HCT116 (cell line): ENCODE data around the gene AFAP1. TPM values are rescaled to one million over a fixed set of nuclear protein-coding genes. Genes with fewer than 3 reads are reported as not detected.

Source experiments
- ATAC-seq: fragments of 200-7000 bp; cut with Tn5 transposase; 2 replicates; pipeline ENCODE4 v1.9.1; 2020; ENCODE audit warnings: mild to moderate bottlenecking, moderate library complexity
- BruUV-seq: library from RNA; stranded (reverse); fragments of 400-500 nt; replicated peaks from 2 replicates; lab custom pipeline; 2021; lab: Mats Ljungman, UMichigan
- CTCF ChIA-PET: fragments of 300-600 bp; sonication (Branson Sonifier 250); formaldehyde crosslinking; loops from one replicate; lab custom pipeline; 2021; ENCODE audit warnings: antibody characterized with exemption; lab: Charles Lee
- POLR2A ChIA-PET: fragments of 300-600, 350-600 bp; sonication (Branson Sonifier 250); formaldehyde crosslinking; loops from one replicate; lab custom pipeline; 2021; ENCODE audit warnings: antibody characterized with exemption; lab: Charles Lee
- RAD21 ChIA-PET, 2 experiments: fragments of 300-600 bp; sonication (Branson Sonifier 250); formaldehyde crosslinking; loops; one replicate each; lab custom pipeline; 2023; ENCODE audit warnings: low total read pairs in 2 of 2; ENCODE audit not compliant: uncharacterized antibody in 2 of 2, unreplicated experiment in 2 of 2, low non-redundant PET in 1 of 2; lab: Charles Lee
- DNase-seq: peaks from one replicate; pipeline ENCODE4 v3.0.0-alpha.2; 2010; ENCODE audit warnings: low read depth, low spot score
- H2AFZ ChIP-seq: fragments of 200-600 bp; shearing (Covaris generic), sonication (generic); 2 replicates; pipeline ENCODE4 v1.6.1; 2017; ENCODE audit warnings: low read depth, mixed run types, mixed read lengths, antibody characterized with exemption, low read length; ENCODE audit not compliant: poor library complexity, severe bottlenecking
- H3K27ac ChIP-seq: 2 replicates; pipeline ENCODE4 v1.5.1; 2012; ENCODE audit warnings: low read depth, low read length
- H3K27me3 ChIP-seq: fragments of 200-600 bp; sonication (generic); 2 replicates; pipeline ENCODE4 v1.6.1; 2016; ENCODE audit warnings: mixed run types, low read length, mixed read lengths; ENCODE audit not compliant: insufficient read depth
- H3K36me3 ChIP-seq, 2 experiments: fragments of 200-500 bp in 1 of 2; fragments of 200-600 bp in 1 of 2; sonication (Bioruptor generic) in 1 of 2; sonication (generic) in 1 of 2; 2 replicates each; pipeline versions ENCODE4 v1.5.1 to v1.6.1; 2014 to 2016; ENCODE audit warnings: low read length in 2 of 2, inconsistent platforms in 1 of 2, mixed read lengths in 1 of 2, mixed run types in 1 of 2; ENCODE audit not compliant: insufficient read depth in 2 of 2, control insufficient read depth in 1 of 2
- H3K4me1 ChIP-seq, 2 experiments: fragments of 200-600 bp in 1 of 2; sonication (generic) in 1 of 2; 2 replicates each; pipeline versions ENCODE4 v1.5.1 to v1.6.1; 2012 to 2017; ENCODE audit warnings: low read length in 2 of 2, inconsistent platforms in 1 of 2, mild to moderate bottlenecking in 1 of 2, mixed read lengths in 1 of 2, mixed run types in 1 of 2, moderate library complexity in 1 of 2; ENCODE audit not compliant: insufficient read depth in 2 of 2, control insufficient read depth in 1 of 2
- H3K4me2 ChIP-seq: fragments of 200-600 bp; sonication (generic); 2 replicates; pipeline ENCODE4 v1.6.1; 2017; ENCODE audit warnings: mixed run types, low read length, mixed read lengths
- H3K4me3 ChIP-seq, 2 experiments: fragments of 200-600 bp in 1 of 2; sonication (generic) in 1 of 2; replicated peaks in 1 of 2; 2 replicates each; pipeline ENCODE4 v1.5.1; 2011 to 2016; ENCODE audit warnings: low read length in 2 of 2, control low read depth in 1 of 2, low read depth in 1 of 2, mild to moderate bottlenecking in 1 of 2, mixed read lengths in 1 of 2, mixed run types in 1 of 2
- H3K79me2 ChIP-seq: fragments of 200-600 bp; sonication (generic); 2 replicates; pipeline ENCODE4 v1.6.1; 2017; ENCODE audit warnings: mild to moderate bottlenecking, mixed run types, low read length, moderate library complexity, mixed read lengths; ENCODE audit not compliant: insufficient read depth
- H3K9ac ChIP-seq: fragments of 200-600 bp; sonication (generic); 2 replicates; pipeline ENCODE4 v1.6.1; 2016; ENCODE audit warnings: low read length, mixed read lengths
- H3K9me2 ChIP-seq: fragments of 200-600 bp; sonication (generic), shearing (Covaris generic); 2 replicates; pipeline ENCODE4 v1.6.1; 2017; ENCODE audit warnings: mixed run types, mild to moderate bottlenecking, moderate library complexity; ENCODE audit not compliant: insufficient read depth
- H3K9me3 ChIP-seq, 2 experiments: fragments of 200-500 bp in 1 of 2; fragments of 200-600 bp in 1 of 2; sonication (Bioruptor generic) in 1 of 2; sonication (generic) in 1 of 2; 2 replicates each; pipeline ENCODE4 v1.6.1; 2014 to 2017; ENCODE audit warnings: low read length in 2 of 2, mixed read lengths in 2 of 2, inconsistent platforms in 1 of 2, low read depth in 1 of 2, mild to moderate bottlenecking in 1 of 2, mixed run types in 1 of 2, moderate library complexity in 1 of 2; ENCODE audit not compliant: control insufficient read depth in 1 of 2, insufficient read depth in 1 of 2
- H4K20me1 ChIP-seq: fragments of 200-600 bp; sonication (generic), shearing (Covaris generic); 2 replicates; pipeline ENCODE4 v1.6.1; 2017; ENCODE audit warnings: mixed run types, mild to moderate bottlenecking, moderate library complexity; ENCODE audit not compliant: insufficient read depth
- CEBPB ChIP-seq: IDR thresholded peaks from 2 replicates; pipeline ENCODE4 v1.6.1; 2012; ENCODE audit warnings: low read depth
- ELF1 ChIP-seq: IDR thresholded peaks from 2 replicates; pipeline ENCODE4 v1.6.1; 2012; ENCODE audit warnings: low read depth, borderline replicate concordance
- RAD21 ChIP-seq: IDR thresholded peaks from 2 replicates; pipeline ENCODE4 v1.6.1; 2012; ENCODE audit warnings: low read depth, mild to moderate bottlenecking
- YY1 ChIP-seq: IDR thresholded peaks from 2 replicates; pipeline ENCODE4 v1.6.1; 2011; ENCODE audit warnings: low read length, low read depth, moderate library complexity, mild to moderate bottlenecking; ENCODE audit not compliant: insufficient replicate concordance; ENCODE audit errors: extremely low read depth
- intact Hi-C: fragments of 100-400 bp; cut with micrococcal nuclease; formaldehyde crosslinking; loops from 2 replicates; pipeline ENCODE4 v1.10.0; 2022
- total RNA-seq: library from RNA; stranded (reverse); gene quantifications from one replicate; pipeline ENCODE4 v1.2.1, GENCODE V29; 2021; ENCODE audit not compliant: unreplicated experiment
- TF ChIP-seq, protein P1 (sequence below), 3 experiments: fragments of 200-600 bp in 1 of 3; sonication (generic) in 1 of 3; IDR thresholded peaks in 2 of 3; conservative IDR thresholded peaks in 1 of 3; 2 replicates each; pipeline ENCODE4 v1.5.1; 2012 to 2017; ENCODE audit warnings: low read depth in 2 of 3, low read length in 2 of 3, antibody characterized with exemption in 1 of 3, borderline replicate concordance in 1 of 3, control low read depth in 1 of 3, mild to moderate bottlenecking in 1 of 3, mixed read lengths in 1 of 3, mixed run types in 1 of 3, moderate library complexity in 1 of 3; ENCODE audit not compliant: insufficient read depth in 1 of 3

Gene AFAP1
- total RNA-seq, 1 experiment from 2014 or later = 19.4 TPM

DNA sequence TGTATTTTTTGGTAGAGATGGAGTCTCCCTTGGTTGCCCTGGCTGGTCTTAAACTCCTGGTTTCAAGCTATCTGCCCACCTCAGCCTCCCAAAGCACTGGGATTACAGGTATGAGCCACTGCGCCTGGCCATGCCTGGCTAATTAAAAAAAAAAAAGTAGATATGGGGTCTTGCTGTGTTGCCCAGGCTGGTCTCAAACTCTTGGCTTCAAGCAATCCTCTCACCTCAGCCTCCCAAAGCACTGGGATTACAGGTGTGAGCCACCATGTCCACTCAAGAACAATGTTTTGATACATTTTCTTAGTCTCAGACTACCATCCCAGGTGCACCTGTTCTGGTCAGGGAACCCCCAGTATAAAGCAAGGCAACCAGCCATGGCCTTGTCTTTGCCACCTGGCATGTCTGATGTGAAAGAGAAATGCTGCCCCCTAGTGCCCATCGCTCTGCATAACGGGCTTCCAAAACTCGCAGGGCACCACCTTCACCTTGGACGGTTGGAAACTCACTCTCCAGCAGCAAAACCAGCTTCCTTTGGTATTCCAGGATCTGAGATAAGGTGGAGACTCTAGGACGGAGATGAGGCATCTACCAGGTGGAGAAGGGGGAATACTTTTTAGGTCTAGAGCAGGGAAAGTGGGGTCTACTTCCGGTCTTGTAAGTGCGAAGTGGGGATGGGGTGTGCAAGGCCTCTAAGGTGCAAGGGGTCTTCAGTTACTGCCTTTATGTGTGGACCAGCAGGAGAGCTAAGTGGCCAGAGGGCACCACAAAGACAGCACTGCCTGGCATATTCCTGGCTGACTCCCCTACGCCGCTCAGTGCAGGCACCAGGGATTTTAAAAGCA, 47.7 kb upstream of the AFAP1 start:
- Histone ChIP-seq H2AFZ (no peak overlapping the region), H4K20me1 (no peaks in the 10 kb centered on the region), H3K27me3 (no peaks in the 10 kb centered on the region)
- POLR2A ChIA-PET = no interaction called here
- no TSS peak for BruUV-seq
- TF ChIP-seq ELF1 = no peak
- peak; percentile 98 for TF ChIP-seq RAD21
- TF ChIP-seq, protein P1, sequence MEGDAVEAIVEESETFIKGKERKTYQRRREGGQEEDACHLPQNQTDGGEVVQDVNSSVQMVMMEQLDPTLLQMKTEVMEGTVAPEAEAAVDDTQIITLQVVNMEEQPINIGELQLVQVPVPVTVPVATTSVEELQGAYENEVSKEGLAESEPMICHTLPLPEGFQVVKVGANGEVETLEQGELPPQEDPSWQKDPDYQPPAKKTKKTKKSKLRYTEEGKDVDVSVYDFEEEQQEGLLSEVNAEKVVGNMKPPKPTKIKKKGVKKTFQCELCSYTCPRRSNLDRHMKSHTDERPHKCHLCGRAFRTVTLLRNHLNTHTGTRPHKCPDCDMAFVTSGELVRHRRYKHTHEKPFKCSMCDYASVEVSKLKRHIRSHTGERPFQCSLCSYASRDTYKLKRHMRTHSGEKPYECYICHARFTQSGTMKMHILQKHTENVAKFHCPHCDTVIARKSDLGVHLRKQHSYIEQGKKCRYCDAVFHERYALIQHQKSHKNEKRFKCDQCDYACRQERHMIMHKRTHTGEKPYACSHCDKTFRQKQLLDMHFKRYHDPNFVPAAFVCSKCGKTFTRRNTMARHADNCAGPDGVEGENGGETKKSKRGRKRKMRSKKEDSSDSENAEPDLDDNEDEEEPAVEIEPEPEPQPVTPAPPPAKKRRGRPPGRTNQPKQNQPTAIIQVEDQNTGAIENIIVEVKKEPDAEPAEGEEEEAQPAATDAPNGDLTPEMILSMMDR (IDR thresholded peaks at IDR 0.05 in 2 of 3, conservative IDR thresholded peaks at IDR 0.05 in 1 of 3; ENCODE audit: borderline replicate concordance in 1 of 3, insufficient read depth in 1 of 3, low read depth in 2 of 3, low read length in 2 of 3) = peak; percentile 85 to 90 (median 87)
- no peak for TF ChIP-seq CEBPB
- TF ChIP-seq YY1 = no peak
- TF ChIP-seq, all 23 proteins: peak for 2
- Histone ChIP-seq H3K4me1 (no peaks in the 10 kb centered on the region), H3K9me2 (no peaks in the 10 kb centered on the region), H3K79me2 (no peaks in the 10 kb centered on the region), H3K36me3 (no peaks in the 10 kb centered on the region), H3K4me2 (no peak overlapping the region), H3K9ac (no peak overlapping the region), H3K27ac (no peak overlapping the region), H3K4me3 (no peak overlapping the region), H3K9me3 (no peaks in the 10 kb centered on the region)
- intact Hi-C loops = loop anchor here (1.0 to 2.0 kb wide), 2 partner anchors 183 to 227 kb away; no protein-coding TSS in a partner anchor
- peak; percentile 65 for DNase-seq
- ATAC-seq = peak; percentile 95
- ChIA-PET CTCF (interaction anchor here (0.9 to 6.8 kb wide), 7 partner anchors 9 to 424 kb away, joined by 3 to 82 read pairs (median 5); no protein-coding TSS in a partner anchor), RAD21 (interaction anchor here (0.5 to 1.6 kb wide), 5 partner anchors 48 to 836 kb away, joined by 3 to 8 read pairs (median 3); partner anchors contain the start of gene AFAP1 (in 1 of the 2))
